Measurements from ENCODE around the gene ZNF174.

DNA sequence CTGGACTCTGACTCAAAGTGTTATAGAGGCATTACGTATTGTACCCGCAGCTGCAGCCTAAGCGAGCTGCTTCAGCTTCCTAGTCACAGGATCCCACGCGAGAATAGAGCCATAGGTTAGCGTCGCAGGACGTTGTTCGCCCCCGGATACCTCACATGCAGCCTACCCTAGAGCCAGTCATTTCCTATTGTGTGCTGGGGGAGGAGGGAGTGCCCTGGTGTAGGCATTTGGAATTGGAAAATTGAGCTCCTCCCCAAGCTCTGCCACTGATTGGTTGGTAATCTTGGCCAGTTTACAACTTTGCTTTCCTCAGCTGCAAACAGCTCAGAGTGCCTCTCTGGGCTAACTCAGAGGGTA lies 43.0 kb downstream of the ZNF174 start:
- TF ChIP-seq, protein P1, sequence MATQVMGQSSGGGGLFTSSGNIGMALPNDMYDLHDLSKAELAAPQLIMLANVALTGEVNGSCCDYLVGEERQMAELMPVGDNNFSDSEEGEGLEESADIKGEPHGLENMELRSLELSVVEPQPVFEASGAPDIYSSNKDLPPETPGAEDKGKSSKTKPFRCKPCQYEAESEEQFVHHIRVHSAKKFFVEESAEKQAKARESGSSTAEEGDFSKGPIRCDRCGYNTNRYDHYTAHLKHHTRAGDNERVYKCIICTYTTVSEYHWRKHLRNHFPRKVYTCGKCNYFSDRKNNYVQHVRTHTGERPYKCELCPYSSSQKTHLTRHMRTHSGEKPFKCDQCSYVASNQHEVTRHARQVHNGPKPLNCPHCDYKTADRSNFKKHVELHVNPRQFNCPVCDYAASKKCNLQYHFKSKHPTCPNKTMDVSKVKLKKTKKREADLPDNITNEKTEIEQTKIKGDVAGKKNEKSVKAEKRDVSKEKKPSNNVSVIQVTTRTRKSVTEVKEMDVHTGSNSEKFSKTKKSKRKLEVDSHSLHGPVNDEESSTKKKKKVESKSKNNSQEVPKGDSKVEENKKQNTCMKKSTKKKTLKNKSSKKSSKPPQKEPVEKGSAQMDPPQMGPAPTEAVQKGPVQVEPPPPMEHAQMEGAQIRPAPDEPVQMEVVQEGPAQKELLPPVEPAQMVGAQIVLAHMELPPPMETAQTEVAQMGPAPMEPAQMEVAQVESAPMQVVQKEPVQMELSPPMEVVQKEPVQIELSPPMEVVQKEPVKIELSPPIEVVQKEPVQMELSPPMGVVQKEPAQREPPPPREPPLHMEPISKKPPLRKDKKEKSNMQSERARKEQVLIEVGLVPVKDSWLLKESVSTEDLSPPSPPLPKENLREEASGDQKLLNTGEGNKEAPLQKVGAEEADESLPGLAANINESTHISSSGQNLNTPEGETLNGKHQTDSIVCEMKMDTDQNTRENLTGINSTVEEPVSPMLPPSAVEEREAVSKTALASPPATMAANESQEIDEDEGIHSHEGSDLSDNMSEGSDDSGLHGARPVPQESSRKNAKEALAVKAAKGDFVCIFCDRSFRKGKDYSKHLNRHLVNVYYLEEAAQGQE (IDR thresholded peaks at IDR 0.05; ENCODE audit: insufficient replicate concordance, low read depth), result no peak
- TF ChIP-seq, protein P2, sequence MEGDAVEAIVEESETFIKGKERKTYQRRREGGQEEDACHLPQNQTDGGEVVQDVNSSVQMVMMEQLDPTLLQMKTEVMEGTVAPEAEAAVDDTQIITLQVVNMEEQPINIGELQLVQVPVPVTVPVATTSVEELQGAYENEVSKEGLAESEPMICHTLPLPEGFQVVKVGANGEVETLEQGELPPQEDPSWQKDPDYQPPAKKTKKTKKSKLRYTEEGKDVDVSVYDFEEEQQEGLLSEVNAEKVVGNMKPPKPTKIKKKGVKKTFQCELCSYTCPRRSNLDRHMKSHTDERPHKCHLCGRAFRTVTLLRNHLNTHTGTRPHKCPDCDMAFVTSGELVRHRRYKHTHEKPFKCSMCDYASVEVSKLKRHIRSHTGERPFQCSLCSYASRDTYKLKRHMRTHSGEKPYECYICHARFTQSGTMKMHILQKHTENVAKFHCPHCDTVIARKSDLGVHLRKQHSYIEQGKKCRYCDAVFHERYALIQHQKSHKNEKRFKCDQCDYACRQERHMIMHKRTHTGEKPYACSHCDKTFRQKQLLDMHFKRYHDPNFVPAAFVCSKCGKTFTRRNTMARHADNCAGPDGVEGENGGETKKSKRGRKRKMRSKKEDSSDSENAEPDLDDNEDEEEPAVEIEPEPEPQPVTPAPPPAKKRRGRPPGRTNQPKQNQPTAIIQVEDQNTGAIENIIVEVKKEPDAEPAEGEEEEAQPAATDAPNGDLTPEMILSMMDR (IDR thresholded peaks at IDR 0.05; ENCODE audit: insufficient read depth, low read length), result no peak
- no peak for TF ChIP-seq GABPA (IDR thresholded peaks at IDR 0.05; ENCODE audit: low read depth)
- no peak for TF ChIP-seq POLR2AphosphoS5 (IDR thresholded peaks at IDR 0.05; ENCODE audit: low read depth)
- TF ChIP-seq SPI1 (IDR thresholded peaks at IDR 0.05; ENCODE audit: borderline replicate concordance, low read depth), result no peak
